A549 (cell line): ENCODE results near the gene MZF1. TPM values are rescaled to one million over a fixed set of nuclear protein-coding genes. Genes with fewer than 3 reads are reported as not detected.

Experiments
- ATAC-seq, 2 experiments: fragments of 200-7000 bp in 1 of 2; fragments of >200 bp in 1 of 2; cut with Nextera tagmentation in 1 of 2; cut with Tn5 transposase in 1 of 2; 3 replicates each; pipeline versions ENCODE4 v1.8.0 to v1.9.1; 2018 to 2020; ENCODE audit warnings: mild to moderate bottlenecking in 1 of 2, moderate library complexity in 1 of 2
- CTCF ChIA-PET: fragments of 300-600 bp; sonication (Branson Sonifier 250); formaldehyde crosslinking; extraction: SDS; loops from one replicate; lab custom pipeline; 2021; ENCODE audit warnings: antibody characterized with exemption, inconsistent platforms; lab: Yijun Ruan, JAX
- POLR2A ChIA-PET: fragments of 350-600 bp; formaldehyde crosslinking; extraction: SDS; loops from one replicate; lab custom pipeline; 2021; ENCODE audit warnings: antibody characterized with exemption, inconsistent platforms; lab: Yijun Ruan, JAX
- DNase-seq, 2 experiments: peaks; one replicate each; pipeline versions ENCODE4 v3.0.0 to v3.0.0-alpha.2; 2011 to 2016; ENCODE audit warnings: low read depth in 1 of 2, low spot score in 1 of 2
- FAIRE-seq: peaks from 2 replicates; lab custom pipeline; 2011; peaks lifted over from hg19 to GRCh38; lab: Jason Lieb, UNC
- H3K27ac ChIP-seq, 2 experiments: fragments of >200 bp; sonication (Bioruptor Twin); formaldehyde crosslinking; 3 replicates each; pipeline ENCODE4 v1.5.1; 2016 to 2017
- H3K4me1 ChIP-seq: fragments of >200 bp; sonication (Bioruptor Twin); formaldehyde crosslinking; 3 replicates; pipeline ENCODE4 v1.6.1; 2016
- H3K4me2 ChIP-seq: fragments of >200 bp; sonication (Bioruptor Twin); formaldehyde crosslinking; 3 replicates; pipeline ENCODE4 v1.6.1; 2016
- H3K4me3 ChIP-seq: fragments of >200 bp; sonication (Bioruptor Twin); formaldehyde crosslinking; 3 replicates; pipeline ENCODE4 v1.5.1; 2016
- H3K9me3 ChIP-seq: fragments of >200 bp; sonication (Bioruptor Twin); formaldehyde crosslinking; 3 replicates; pipeline ENCODE4 v1.6.1; 2016
- CHD2 ChIP-seq: fragments of 150-350 bp; IDR thresholded peaks from 2 replicates; pipeline ENCODE4 v1.6.1; 2014; ENCODE audit warnings: low read length; ENCODE audit not compliant: partially characterized antibody
- CHD4 ChIP-seq: fragments of 200-600 bp; sonication (generic); IDR thresholded peaks from 2 replicates; pipeline ENCODE4 v1.6.1; 2016; ENCODE audit warnings: antibody characterized with exemption, mild to moderate bottlenecking, borderline replicate concordance
- EHF ChIP-seq: fragments of 250-450 bp; sonication (Bioruptor Pico); IDR thresholded peaks from 2 replicates; pipeline ENCODE4 v1.5.0; 2020; ENCODE audit warnings: mild to moderate bottlenecking
- GATA3 ChIP-seq: IDR thresholded peaks from 2 replicates; pipeline ENCODE4 v1.6.1; 2012; ENCODE audit warnings: borderline replicate concordance
- HES2 ChIP-seq: fragments of >200 bp; sonication (Bioruptor Twin); formaldehyde crosslinking; IDR thresholded peaks from 2 replicates; pipeline ENCODE4 v1.6.1; 2016
- MAX ChIP-seq: IDR thresholded peaks from 2 replicates; pipeline ENCODE4 v1.6.1; 2012
- MAZ ChIP-seq: fragments of 150-350 bp; IDR thresholded peaks from 2 replicates; pipeline ENCODE4 v1.6.1; 2014; ENCODE audit warnings: antibody characterized with exemption, low read depth, low read length, borderline replicate concordance
- MYC ChIP-seq: IDR thresholded peaks from 2 replicates; pipeline ENCODE4 v1.6.1; 2012; ENCODE audit warnings: mild to moderate bottlenecking, inconsistent platforms, low read length, improper control_type of control experiment, borderline replicate concordance
- NPAS2 ChIP-seq: fragments of 250-450 bp; sonication (Bioruptor Pico); IDR thresholded peaks from 2 replicates; pipeline ENCODE4 v1.8.0; 2022; ENCODE audit warnings: mild to moderate bottlenecking, moderate library complexity, borderline replicate concordance
- NR3C1 ChIP-seq: fragments of >200 bp; sonication (Bioruptor Twin); formaldehyde crosslinking; IDR thresholded peaks from 3 replicates; pipeline ENCODE4 v1.6.1; 2017
- PHF8 ChIP-seq: fragments of 200-600 bp; sonication (generic); IDR thresholded peaks from 2 replicates; pipeline ENCODE4 v1.6.1; 2016; ENCODE audit warnings: low read depth, mild to moderate bottlenecking, antibody characterized with exemption, moderate library complexity, borderline replicate concordance
- SMC3 ChIP-seq: fragments of >200 bp; sonication (Bioruptor Twin); formaldehyde crosslinking; IDR thresholded peaks from 3 replicates; pipeline ENCODE4 v1.6.1; 2018; ENCODE audit warnings: inconsistent platforms
- SREBF2 ChIP-seq: fragments of 450-650 bp; IDR thresholded peaks from 2 replicates; pipeline ENCODE4 v1.6.1; 2014; ENCODE audit warnings: mild to moderate bottlenecking, moderate library complexity
- TFCP2L1 ChIP-seq: fragments of 250-450 bp; sonication (Bioruptor Pico); IDR thresholded peaks from 2 replicates; pipeline ENCODE4 v1.5.0; 2021; ENCODE audit warnings: mild to moderate bottlenecking
- TP53 ChIP-seq: fragments of 250-450 bp; sonication (Bioruptor Pico); IDR thresholded peaks from 2 replicates; pipeline ENCODE4 v1.5.0; 2021; ENCODE audit warnings: mild to moderate bottlenecking, moderate library complexity
- ZFP36 ChIP-seq: fragments of 450-650 bp; IDR thresholded peaks from 2 replicates; pipeline ENCODE4 v1.6.1; 2014; ENCODE audit warnings: borderline replicate concordance; ENCODE audit not compliant: partially characterized antibody
- WGBS: methylation state at CpG from one replicate; pipeline ENCODE4 v1.1.6; 2017; ENCODE audit errors: missing lambda C conversion rate; 5-methylcytosine and 5-hydroxymethylcytosine counted together
- polyA plus RNA-seq, 4 experiments: library from polyadenylated mRNA; depleted of rRNA in 3 of 4; stranded (reverse); fragments of >200 nt; fragmentation: RNase III in 1 of 4; extraction: RNeasy Plus Mini Kit Qiagen cat#74134 plus additional on column Dnase treatment in 1 of 4; gene quantifications; 2 replicates in 3 of 4; 3 replicates in 1 of 4; pipeline ENCODE4 v1.2.3, GENCODE V29; 2011 to 2017
- TF ChIP-seq, protein P1 (sequence below): IDR thresholded peaks from 2 replicates; pipeline ENCODE4 v1.6.1; 2012; ENCODE audit warnings: low read depth, borderline replicate concordance

Gene MZF1
- polyA plus RNA-seq, 2 of the 4 experiments (the other 2 are of a cell fraction): 19.5 to 20.3 TPM

- FAIRE-seq: no peak
- WGBS: 95% methylated on average over 18 of the region's 20 CpGs
- TF ChIP-seq MAZ (no peak), CHD2 (no peak), PHF8 (no peak), ZFP36 (no peak), NPAS2 (CRISPR knock-in tag) (no peak), EHF (CRISPR knock-in tag) (no peak)
- Histone ChIP-seq H3K4me2 (no peak overlapping the region), H3K4me3 (no peak overlapping the region), H3K4me1 (peaks cover 27% of the 10 kb centered on the region; the same call in 2 of the 3 replicates), H3K9me3 (no peaks in the 10 kb centered on the region), H3K27ac (no peak overlapping the region)
- POLR2A ChIA-PET: interaction anchor here (0.6 to 6.8 kb wide), 2 partner anchors 10 to 28 kb away, joined by 3 to 85 read pairs; partner anchors contain the start of gene ZBTB45
- CTCF ChIA-PET: interaction anchor here (0.7 to 13.8 kb wide), 2 partner anchors 29 to 32 kb away, joined by 3 to 222 read pairs; partner anchors contain the start of gene ZBTB45
- no peak for ATAC-seq
- no peak for DNase-seq
These were observed 24.1 kb downstream of the MZF1 start for GRCh38 chr19:58548859-58549663.

GRCh38 chr19:58547323-58548312, 25.5 kb downstream of the MZF1 start:
- Histone ChIP-seq H3K4me2 (peak overlapping the region; percentile 95), H3K4me3 (no peak overlapping the region), H3K4me1 (peaks cover 23% of the 10 kb centered on the region), H3K9me3 (no peaks in the 10 kb centered on the region), H3K27ac (no peak overlapping the region)
- ChIA-PET POLR2A (interaction anchor here (1.9 kb wide), 1 partner anchor 27 kb away, joined by 7 read pairs; the partner anchor contains the start of gene ZBTB45), CTCF (interaction anchor here (13.8 kb wide), 1 partner anchor 28 kb away, joined by 222 read pairs; the partner anchor contains the start of gene ZBTB45)
- no peak for ATAC-seq
- no peak for DNase-seq
- FAIRE-seq: no peak
- TF ChIP-seq MAX (no peak), NR3C1 (no peak), SMC3 (no peak), HES2 (no peak), SREBF2 (no peak), MYC (no peak)
- 94% methylated on average over 18 of the region's 18 CpGs for WGBS

- DNase-seq (no peak), ATAC-seq (no peak), FAIRE-seq (no peak)
- CTCF ChIA-PET: interaction anchor here (1.3 to 13.8 kb wide), 3 partner anchors 7 to 32 kb away, joined by 3 to 222 read pairs (median 4); partner anchors contain the start of gene ZBTB45
- peak overlapping the region; percentile 97 for H3K4me3 ChIP-seq
- H3K4me1 ChIP-seq: peaks cover 23% of the 10 kb centered on the region
- TF ChIP-seq TFCP2L1 (CRISPR knock-in tag): 0 out of 2 replicates have a peak, but pooled peaks have one; percentile 29
- no peak for TF ChIP-seq GATA3
- 0 out of 2 replicates have a peak, but pooled peaks have one; percentile 26 for TF ChIP-seq TP53 (CRISPR knock-in tag)
- TF ChIP-seq, protein P1, sequence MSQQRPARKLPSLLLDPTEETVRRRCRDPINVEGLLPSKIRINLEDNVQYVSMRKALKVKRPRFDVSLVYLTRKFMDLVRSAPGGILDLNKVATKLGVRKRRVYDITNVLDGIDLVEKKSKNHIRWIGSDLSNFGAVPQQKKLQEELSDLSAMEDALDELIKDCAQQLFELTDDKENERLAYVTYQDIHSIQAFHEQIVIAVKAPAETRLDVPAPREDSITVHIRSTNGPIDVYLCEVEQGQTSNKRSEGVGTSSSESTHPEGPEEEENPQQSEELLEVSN: no peak
- TF ChIP-seq CHD4: no peak
- no peak for TF ChIP-seq CHD2
- H3K4me2 ChIP-seq: peak overlapping the region; percentile 95
- WGBS: 0% methylated on average over 1 of the region's 1 CpG
- H3K9me3 ChIP-seq: no peaks in the 10 kb centered on the region
- H3K27ac ChIP-seq: peak overlapping the region; percentile 87 to 95; a peak in 5 of 6 replicates
- POLR2A ChIA-PET: interaction anchor here (1.8 to 4.1 kb wide), 3 partner anchors 8 to 32 kb away, joined by 5 to 184 read pairs (median 103); partner anchors contain the start of genes CHMP2A and ZBTB45
These were observed 27.1 kb downstream of the MZF1 start for GRCh38 chr19:58546019-58546530.
